ENCODE data around the gene C14orf132. TPM values are rescaled to one million over a fixed set of nuclear protein-coding genes. Genes with fewer than 3 reads are reported as not detected.

The C14orf132 gene
- total RNA-seq, 2 experiments from 2014 or later = 0.80 to 1.1 TPM

GRCh38 chr14:96095581-96096476 lies 56.7 kb downstream of the C14orf132 start:
- ChIA-PET POLR2A (no interaction called here), CTCF (no interaction called here)

GRCh38 chr14:96096639-96097610 lies 57.8 kb downstream of the C14orf132 start:
- ChIA-PET CTCF (no interaction called here), POLR2A (no interaction called here)

GRCh38 chr14:96097752-96098151 lies 58.6 kb downstream of the C14orf132 start:
- ChIA-PET CTCF (no interaction called here), POLR2A (no interaction called here)

GRCh38 chr14:96098309-96098998 lies 59.3 kb downstream of the C14orf132 start:
- ChIA-PET CTCF (no interaction called here), POLR2A (no interaction called here)

GRCh38 chr14:96098999-96099335 lies 59.8 kb downstream of the C14orf132 start:
- ChIA-PET POLR2A (no interaction called here), CTCF (no interaction called here)

- POLR2A ChIA-PET = no interaction called here
These were observed 61.3 kb downstream of the C14orf132 start for GRCh38 chr14:96100161-96101064.

GRCh38 chr14:96102081-96102856 lies 63.1 kb downstream of the C14orf132 start:
- ChIA-PET POLR2A (no interaction called here), CTCF (interaction anchor here (2.0 kb wide), 1 partner anchor 174 kb away, joined by 9 read pairs; no protein-coding TSS in a partner anchor)

More at GRCh38 chr14:96100161-96101064, 61.3 kb downstream of the C14orf132 start:
- CTCF ChIA-PET = interaction anchor here (0.8 to 2.0 kb wide), 4 partner anchors 75 to 176 kb away, joined by 3 to 9 read pairs (median 5); no protein-coding TSS in a partner anchor

- ChIA-PET POLR2A (no interaction called here), CTCF (no interaction called here)
These were observed 63.9 kb downstream of the C14orf132 start for GRCh38 chr14:96103075-96103474.

- POLR2A ChIA-PET = no interaction called here
- CTCF ChIA-PET = no interaction called here
These were observed 64.6 kb downstream of the C14orf132 start for GRCh38 chr14:96103560-96104460.

GRCh38 chr14:96104469-96105057 lies 65.4 kb downstream of the C14orf132 start:
- ChIA-PET CTCF (no interaction called here), POLR2A (no interaction called here)

GRCh38 chr14:96105089-96105925 lies 66.1 kb downstream of the C14orf132 start:
- ChIA-PET POLR2A (no interaction called here), CTCF (no interaction called here)

GRCh38 chr14:96105926-96106441 lies 66.8 kb downstream of the C14orf132 start:
- CTCF ChIA-PET = no interaction called here

GRCh38 chr14:96106891-96107290 lies 67.7 kb downstream of the C14orf132 start:
- CTCF ChIA-PET = no interaction called here

More at GRCh38 chr14:96105926-96106441, 66.8 kb downstream of the C14orf132 start:
- POLR2A ChIA-PET = no interaction called here

GRCh38 chr14:96108061-96108795 lies 69.1 kb downstream of the C14orf132 start:
- CTCF ChIA-PET = no interaction called here
- POLR2A ChIA-PET = no interaction called here

More at GRCh38 chr14:96106891-96107290, 67.7 kb downstream of the C14orf132 start:
- POLR2A ChIA-PET = no interaction called here

GRCh38 chr14:96108911-96109310 lies 69.7 kb downstream of the C14orf132 start:
- POLR2A ChIA-PET = no interaction called here

More at GRCh38 chr14:96108911-96109310, 69.7 kb downstream of the C14orf132 start:
- CTCF ChIA-PET = no interaction called here
